ENCODE measurements around the gene RNFT1. TPM values are rescaled to one million over a fixed set of nuclear protein-coding genes. Genes with fewer than 3 reads are reported as not detected.

Gene RNFT1
- total RNA-seq, 2 experiments from 2014 or later = 20.5 to 21.3 TPM

DNA sequence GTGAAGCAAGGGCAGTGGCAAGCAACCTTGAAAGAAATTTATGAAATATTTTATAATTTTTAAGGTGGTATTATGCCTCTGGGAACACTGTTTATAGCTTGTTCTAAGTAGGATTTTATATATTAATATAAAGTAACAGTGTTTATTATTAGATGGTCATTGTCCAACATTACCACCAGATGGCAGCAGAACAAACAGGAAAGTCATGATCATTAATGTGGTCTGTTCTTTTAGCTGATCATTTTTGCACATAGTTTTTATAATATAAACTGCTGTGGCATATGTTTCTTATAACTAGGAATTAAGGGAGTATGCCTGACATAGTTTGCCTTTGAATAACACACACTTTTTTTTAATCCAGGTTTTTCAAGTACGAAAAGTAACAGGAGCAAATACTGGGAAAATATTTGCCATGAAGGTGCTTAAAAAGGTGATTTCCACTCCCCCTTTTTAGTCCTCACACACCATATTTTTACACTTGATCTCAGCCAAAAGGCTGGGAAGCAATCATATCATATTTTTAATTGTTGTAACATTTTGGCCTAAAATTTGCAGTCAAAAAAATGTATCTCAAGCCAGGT, 50.2 kb downstream of the RNFT1 start:
- ChIA-PET CTCF (interaction anchor here (0.5 to 2.2 kb wide), 16 partner anchors 10 to 613 kb away, joined by 3 to 17 read pairs (median 4); partner anchors contain the start of genes RNFT1, RPS6KB1 and TUBD1), POLR2A (interaction anchor here (0.6 to 1.0 kb wide), 5 partner anchors 21 to 355 kb away, joined by 3 to 7 read pairs (median 3); partner anchors contain the start of genes RPS6KB1 and TUBD1)
- H3K4me3 Mint-ChIP-seq = no peak overlapping the region
- H3K27me3 Mint-ChIP-seq = no peaks in the 10 kb centered on the region
- H3K4me1 Mint-ChIP-seq = no peaks in the 10 kb centered on the region
- no peaks in the 10 kb centered on the region for H3K9me3 Mint-ChIP-seq
- peaks cover 49% of the 10 kb centered on the region for H3K36me3 Mint-ChIP-seq (ENCODE audit: low read depth)
- no peak for DNase-seq
- no peak overlapping the region for H3K27ac Mint-ChIP-seq

DNA sequence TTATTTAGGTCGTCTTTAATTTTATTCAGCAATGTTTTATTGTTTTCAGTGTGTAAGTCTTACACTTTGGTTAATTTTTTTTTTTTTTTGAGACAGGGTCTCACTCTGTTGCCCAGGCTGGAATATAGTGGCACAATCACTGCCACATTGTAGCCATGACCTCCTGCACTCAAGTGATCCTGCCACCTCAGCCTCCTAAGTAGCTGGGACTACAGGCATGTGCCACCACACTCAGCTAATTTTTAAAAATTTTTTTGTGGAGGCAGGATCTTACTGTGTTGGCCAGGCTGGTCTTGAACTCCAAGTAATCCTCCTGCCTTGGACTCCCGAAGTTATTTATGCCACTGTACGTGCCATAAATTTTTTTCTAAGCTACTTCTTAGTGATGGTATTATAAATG, 57.1 kb downstream of the RNFT1 start:
- DNase-seq = no peak
- Mint-ChIP-seq H3K27me3 (no peaks in the 10 kb centered on the region), H3K4me1 (peaks cover 9% of the 10 kb centered on the region), H3K4me3 (no peak overlapping the region), H3K36me3 (ENCODE audit: low read depth) (peaks cover 15% of the 10 kb centered on the region), H3K9me3 (no peaks in the 10 kb centered on the region), H3K27ac (no peak overlapping the region)
- ChIA-PET POLR2A (no interaction called here), CTCF (no interaction called here)

DNA sequence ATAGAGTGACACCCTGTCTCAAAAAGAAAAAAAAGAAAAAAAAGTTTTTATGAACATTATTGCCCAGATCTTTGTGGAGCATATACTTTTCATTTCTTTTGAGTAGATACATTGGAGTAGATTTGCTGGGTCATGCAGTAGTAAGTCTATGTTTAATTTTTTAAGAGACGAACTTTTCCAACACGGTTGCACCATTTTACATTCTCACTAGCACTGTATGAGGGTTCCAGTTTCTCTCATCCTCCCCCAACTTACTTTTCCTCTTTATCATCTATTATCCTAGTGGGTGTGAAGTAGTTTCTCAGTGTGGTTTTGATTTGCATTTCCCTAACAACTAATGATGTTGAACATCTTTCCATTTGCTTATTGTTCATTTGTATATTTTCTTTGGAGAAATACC, 61.1 kb downstream of the RNFT1 start:
- Mint-ChIP-seq H3K27me3 (no peaks in the 10 kb centered on the region), H3K36me3 (ENCODE audit: low read depth) (peaks cover 14% of the 10 kb centered on the region), H3K27ac (no peak overlapping the region), H3K4me1 (peaks cover 13% of the 10 kb centered on the region), H3K9me3 (no peaks in the 10 kb centered on the region), H3K4me3 (no peak overlapping the region)
- CTCF ChIA-PET = interaction anchor here (2.5 kb wide), 1 partner anchor 11 kb away, joined by 11 read pairs; no protein-coding TSS in a partner anchor
- no peak for DNase-seq
- POLR2A ChIA-PET = interaction anchor here (1.0 kb wide), 1 partner anchor 11 kb away, joined by 3 read pairs; the partner anchor contains the start of gene TUBD1

Other genes starting within 250 kb of the RNFT1 start
- gene TUBD1, start 71.8 kb downstream of the RNFT1 start, total RNA-seq = 10 to 100 TPM; 11.4 to 11.7 TPM
- gene RPS6KB1, start 71.6 kb downstream of the RNFT1 start, total RNA-seq = 10 to 100 TPM; 44.3 to 50.1 TPM
- 10 to 100 TPM; 26.0 to 29.0 TPM for gene HEATR6, start 114.2 kb upstream of the RNFT1 start, total RNA-seq
- not detected for gene CA4, start 185.2 kb upstream of the RNFT1 start, total RNA-seq